ENCODE data around the gene SCN1B.

DNA sequence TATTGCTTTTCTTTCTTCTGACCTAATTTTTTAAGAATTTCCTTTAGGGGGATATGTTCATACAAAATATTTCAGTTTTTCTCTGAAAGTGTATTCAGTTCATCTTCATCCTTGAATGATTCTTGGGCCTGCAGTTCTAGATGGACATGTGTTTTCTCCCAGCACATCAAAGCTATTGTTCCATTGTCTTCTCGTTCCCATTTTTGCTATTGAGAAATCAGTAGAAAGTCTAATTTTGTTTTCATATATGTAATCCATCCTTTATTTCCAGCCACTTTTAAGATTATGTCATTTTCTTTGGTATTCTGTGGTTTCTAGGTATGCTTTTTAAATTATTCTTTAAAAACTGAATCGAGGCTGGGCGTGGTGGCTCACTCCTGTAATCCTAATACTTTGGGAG lies 46.0 kb upstream of the SCN1B start:
- TF ChIP-seq, protein P1, sequence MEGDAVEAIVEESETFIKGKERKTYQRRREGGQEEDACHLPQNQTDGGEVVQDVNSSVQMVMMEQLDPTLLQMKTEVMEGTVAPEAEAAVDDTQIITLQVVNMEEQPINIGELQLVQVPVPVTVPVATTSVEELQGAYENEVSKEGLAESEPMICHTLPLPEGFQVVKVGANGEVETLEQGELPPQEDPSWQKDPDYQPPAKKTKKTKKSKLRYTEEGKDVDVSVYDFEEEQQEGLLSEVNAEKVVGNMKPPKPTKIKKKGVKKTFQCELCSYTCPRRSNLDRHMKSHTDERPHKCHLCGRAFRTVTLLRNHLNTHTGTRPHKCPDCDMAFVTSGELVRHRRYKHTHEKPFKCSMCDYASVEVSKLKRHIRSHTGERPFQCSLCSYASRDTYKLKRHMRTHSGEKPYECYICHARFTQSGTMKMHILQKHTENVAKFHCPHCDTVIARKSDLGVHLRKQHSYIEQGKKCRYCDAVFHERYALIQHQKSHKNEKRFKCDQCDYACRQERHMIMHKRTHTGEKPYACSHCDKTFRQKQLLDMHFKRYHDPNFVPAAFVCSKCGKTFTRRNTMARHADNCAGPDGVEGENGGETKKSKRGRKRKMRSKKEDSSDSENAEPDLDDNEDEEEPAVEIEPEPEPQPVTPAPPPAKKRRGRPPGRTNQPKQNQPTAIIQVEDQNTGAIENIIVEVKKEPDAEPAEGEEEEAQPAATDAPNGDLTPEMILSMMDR (IDR thresholded peaks at IDR 0.05), result no peak
- TF ChIP-seq NPAS2 (CRISPR knock-in tag; IDR thresholded peaks at IDR 0.05; ENCODE audit: borderline replicate concordance) (no peak), KDM5A (IDR thresholded peaks at IDR 0.05) (no peak), RAD21 (conservative IDR thresholded peaks at IDR 0.05 in 1 of 2, IDR thresholded peaks at IDR 0.05 in 1 of 2) (no peak)
- TF ChIP-seq, protein P2, sequence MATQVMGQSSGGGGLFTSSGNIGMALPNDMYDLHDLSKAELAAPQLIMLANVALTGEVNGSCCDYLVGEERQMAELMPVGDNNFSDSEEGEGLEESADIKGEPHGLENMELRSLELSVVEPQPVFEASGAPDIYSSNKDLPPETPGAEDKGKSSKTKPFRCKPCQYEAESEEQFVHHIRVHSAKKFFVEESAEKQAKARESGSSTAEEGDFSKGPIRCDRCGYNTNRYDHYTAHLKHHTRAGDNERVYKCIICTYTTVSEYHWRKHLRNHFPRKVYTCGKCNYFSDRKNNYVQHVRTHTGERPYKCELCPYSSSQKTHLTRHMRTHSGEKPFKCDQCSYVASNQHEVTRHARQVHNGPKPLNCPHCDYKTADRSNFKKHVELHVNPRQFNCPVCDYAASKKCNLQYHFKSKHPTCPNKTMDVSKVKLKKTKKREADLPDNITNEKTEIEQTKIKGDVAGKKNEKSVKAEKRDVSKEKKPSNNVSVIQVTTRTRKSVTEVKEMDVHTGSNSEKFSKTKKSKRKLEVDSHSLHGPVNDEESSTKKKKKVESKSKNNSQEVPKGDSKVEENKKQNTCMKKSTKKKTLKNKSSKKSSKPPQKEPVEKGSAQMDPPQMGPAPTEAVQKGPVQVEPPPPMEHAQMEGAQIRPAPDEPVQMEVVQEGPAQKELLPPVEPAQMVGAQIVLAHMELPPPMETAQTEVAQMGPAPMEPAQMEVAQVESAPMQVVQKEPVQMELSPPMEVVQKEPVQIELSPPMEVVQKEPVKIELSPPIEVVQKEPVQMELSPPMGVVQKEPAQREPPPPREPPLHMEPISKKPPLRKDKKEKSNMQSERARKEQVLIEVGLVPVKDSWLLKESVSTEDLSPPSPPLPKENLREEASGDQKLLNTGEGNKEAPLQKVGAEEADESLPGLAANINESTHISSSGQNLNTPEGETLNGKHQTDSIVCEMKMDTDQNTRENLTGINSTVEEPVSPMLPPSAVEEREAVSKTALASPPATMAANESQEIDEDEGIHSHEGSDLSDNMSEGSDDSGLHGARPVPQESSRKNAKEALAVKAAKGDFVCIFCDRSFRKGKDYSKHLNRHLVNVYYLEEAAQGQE (IDR thresholded peaks at IDR 0.05), result no peak
